ENCODE results near the gene DLGAP1. TPM values are rescaled to one million over a fixed set of nuclear protein-coding genes. Genes with fewer than 3 reads are reported as not detected.
A peak's percentile ranks its signal among the peaks of the same experiment; 100 is the strongest.
"Not testable (repeated sequence)": the region's sequence is repeated elsewhere in the genome, so short reads cannot be mapped to it uniquely, and the experiment has no call there.

Gene DLGAP1
- total RNA-seq, 1 experiment from 2014 or later: 0.39 TPM

- no peak for ATAC-seq
- Histone ChIP-seq H3K9me2 (ENCODE audit: insufficient read depth) (no peaks in the 10 kb centered on the region), H3K4me2 (ENCODE audit: low read length) (no peak overlapping the region), H3K9me3 (ENCODE audit: control insufficient read depth in 1 of 2, insufficient read depth in 1 of 2, low read depth in 1 of 2, low read length in 2 of 2) (no peaks in the 10 kb centered on the region), H3K79me2 (ENCODE audit: insufficient read depth, low read length) (peaks cover 58% of the 10 kb centered on the region), H3K27ac (ENCODE audit: low read depth, low read length) (peak overlapping the region; percentile 100), H3K27me3 (ENCODE audit: insufficient read depth, low read length) (no peaks in the 10 kb centered on the region), H3K4me1 (ENCODE audit: control insufficient read depth in 1 of 2, insufficient read depth in 2 of 2, low read length in 2 of 2) (peaks cover 87 to 99% of the 10 kb centered on the region in 2 experiments), H3K36me3 (ENCODE audit: control insufficient read depth in 1 of 2, insufficient read depth in 2 of 2, low read length in 2 of 2) (peaks cover 0 to 5% of the 10 kb centered on the region in 2 experiments; a peak in 1 of 4 replicates), H3K4me3 (replicated peaks in 1 of 2; ENCODE audit: low read depth in 1 of 2, low read length in 2 of 2) (no peak overlapping the region), H4K20me1 (ENCODE audit: insufficient read depth) (no peaks in the 10 kb centered on the region), H3K9ac (ENCODE audit: low read length) (peak overlapping the region; percentile 55; the same call in 1 of the 2 replicates), H2AFZ (ENCODE audit: low read depth, low read length, poor library complexity, severe bottlenecking) (no peak overlapping the region)
- BruUV-seq (replicated peaks): no TSS peak
- CTCF ChIA-PET: interaction anchor here (2.3 kb wide), 1 partner anchor 58 kb away, joined by 6 read pairs; no protein-coding TSS in a partner anchor
- no peak for TF ChIP-seq EZH2 (IDR thresholded peaks at IDR 0.05)
- peak; percentile 40; the same call in 1 of the 2 replicates for TF ChIP-seq POLR2AphosphoS5 (IDR thresholded peaks at IDR 0.05; ENCODE audit: low read depth, low read length)
- DNase-seq (ENCODE audit: low read depth, low spot score): no peak
- RAD21 ChIA-PET (ENCODE audit: low non-redundant PET in 1 of 2, low total read pairs in 2 of 2, uncharacterized antibody in 2 of 2, unreplicated experiment in 2 of 2): interaction anchor here in 1 of 2 experiments (0.9 kb wide), 1 partner anchor 9 kb away, joined by 7 read pairs; no protein-coding TSS in a partner anchor
- POLR2A ChIA-PET: interaction anchor here (0.9 to 10.2 kb wide), 5 partner anchors 15 to 155 kb away, joined by 3 to 126 read pairs (median 52); no protein-coding TSS in a partner anchor
- intact Hi-C loops (cut with micrococcal nuclease): no loop called here
Measured at GRCh38 chr18:3608488-3608887, 846.6 kb downstream of the DLGAP1 start.

GRCh38 chr18:3608099-3608453 lies 847.0 kb downstream of the DLGAP1 start:
- H3K4me1 ChIP-seq (ENCODE audit: control insufficient read depth in 1 of 2, insufficient read depth in 2 of 2, low read length in 2 of 2): peaks cover 82 to 99% of the 10 kb centered on the region in 2 experiments
- H3K9me2 ChIP-seq (ENCODE audit: insufficient read depth); DNase-seq (ENCODE audit: low read depth, low spot score); H3K4me3 ChIP-seq (replicated peaks in 1 of 2; ENCODE audit: low read depth in 1 of 2, low read length in 2 of 2); intact Hi-C loops (cut with micrococcal nuclease); H3K4me2 ChIP-seq (ENCODE audit: low read length); H4K20me1 ChIP-seq (ENCODE audit: insufficient read depth); H3K36me3 ChIP-seq (ENCODE audit: control insufficient read depth in 1 of 2, insufficient read depth in 2 of 2, low read length in 2 of 2); H2AFZ ChIP-seq (ENCODE audit: low read depth, low read length, poor library complexity, severe bottlenecking); H3K9me3 ChIP-seq (ENCODE audit: control insufficient read depth in 1 of 2, insufficient read depth in 1 of 2, low read depth in 1 of 2, low read length in 2 of 2); H3K27me3 ChIP-seq (ENCODE audit: insufficient read depth, low read length); BruUV-seq (replicated peaks); ATAC-seq: not testable (repeated sequence)
- ChIA-PET RAD21 (ENCODE audit: low non-redundant PET in 1 of 2, low total read pairs in 2 of 2, uncharacterized antibody in 2 of 2, unreplicated experiment in 2 of 2) (interaction anchor here in 1 of 2 experiments (0.9 kb wide), 1 partner anchor 9 kb away, joined by 7 read pairs; no protein-coding TSS in a partner anchor), CTCF (interaction anchor here (2.3 kb wide), 1 partner anchor 58 kb away, joined by 6 read pairs; no protein-coding TSS in a partner anchor), POLR2A (interaction anchor here (0.9 to 10.2 kb wide), 4 partner anchors 16 to 58 kb away, joined by 5 to 126 read pairs (median 59); no protein-coding TSS in a partner anchor)
- H3K27ac ChIP-seq (ENCODE audit: low read depth, low read length): peak overlapping the region; percentile 100
- peaks cover 58% of the 10 kb centered on the region for H3K79me2 ChIP-seq (ENCODE audit: insufficient read depth, low read length)
- H3K9ac ChIP-seq (ENCODE audit: low read length): 0 out of 2 replicates have a peak overlapping the region, but pooled peaks have one; percentile 55

Data from HCT116 (cell line).